Measurements from ENCODE around the gene XPNPEP2.

Gene XPNPEP2

GRCh38 chrX:129738466-129739308, at the start of gene XPNPEP2:
Gene XPNPEP2, plus strand, starts transcription at chrX:129738979. Its CDS starts 235 bp downstream, at chrX:129739214.
- DNase-seq (ENCODE audit: low spot score): no peak

GRCh38 chrX:129689796-129690195, 49.0 kb upstream of the XPNPEP2 start:
- DNase-seq (ENCODE audit: low spot score): no peak

- DNase-seq (ENCODE audit: low spot score): no peak
These were observed 48.3 kb upstream of the XPNPEP2 start for GRCh38 chrX:129690435-129690834.

GRCh38 chrX:129693354-129693753, 45.4 kb upstream of the XPNPEP2 start:
- DNase-seq (ENCODE audit: low spot score): no peak

GRCh38 chrX:129694805-129695204, 44.0 kb upstream of the XPNPEP2 start:
- DNase-seq (ENCODE audit: low spot score): no peak

GRCh38 chrX:129695535-129695934, 43.2 kb upstream of the XPNPEP2 start:
- DNase-seq (ENCODE audit: low spot score): no peak

- no peak for DNase-seq (ENCODE audit: low spot score)
These were observed 42.8 kb upstream of the XPNPEP2 start for GRCh38 chrX:129695937-129696336.

GRCh38 chrX:129696463-129697155, 42.2 kb upstream of the XPNPEP2 start:
- DNase-seq (ENCODE audit: low spot score): no peak

- DNase-seq (ENCODE audit: low spot score): no peak
These were observed 41.5 kb upstream of the XPNPEP2 start for GRCh38 chrX:129697204-129697829.

- DNase-seq (ENCODE audit: low spot score): peak; percentile 41
These were observed 40.6 kb upstream of the XPNPEP2 start for GRCh38 chrX:129698150-129698549.

- no peak for DNase-seq (ENCODE audit: low spot score)
These were observed 38.2 kb upstream of the XPNPEP2 start for GRCh38 chrX:129700536-129700935.

- DNase-seq (ENCODE audit: low spot score): no peak
These were observed 37.1 kb upstream of the XPNPEP2 start for GRCh38 chrX:129701624-129702069.

GRCh38 chrX:129704491-129704890, 34.3 kb upstream of the XPNPEP2 start:
- DNase-seq (ENCODE audit: low spot score): no peak

GRCh38 chrX:129705377-129705925, 33.3 kb upstream of the XPNPEP2 start:
- DNase-seq (ENCODE audit: low spot score): no peak

- DNase-seq (ENCODE audit: low spot score): no peak
These were observed 32.8 kb upstream of the XPNPEP2 start for GRCh38 chrX:129705988-129706387.

GRCh38 chrX:129706400-129707072, 32.2 kb upstream of the XPNPEP2 start:
- DNase-seq (ENCODE audit: low spot score): no peak

GRCh38 chrX:129714581-129714980, 24.2 kb upstream of the XPNPEP2 start:
- DNase-seq (ENCODE audit: low spot score): no peak

- peak; percentile 8 for DNase-seq (ENCODE audit: low spot score)
These were observed 22.3 kb upstream of the XPNPEP2 start for GRCh38 chrX:129716507-129716906.

- no peak for DNase-seq (ENCODE audit: low spot score)
These were observed 20.9 kb upstream of the XPNPEP2 start for GRCh38 chrX:129717892-129718291.

GRCh38 chrX:129718676-129719075, 20.1 kb upstream of the XPNPEP2 start:
- DNase-seq (ENCODE audit: low spot score): no peak

GRCh38 chrX:129719268-129719667, 19.5 kb upstream of the XPNPEP2 start:
- DNase-seq (ENCODE audit: low spot score): no peak

Data from SW480 (cell line).